GM08714 (cell line): Measurements from ENCODE around the gene LGALS14.
"Not testable (repeated sequence)": the region's sequence is repeated elsewhere in the genome, so short reads cannot be mapped to it uniquely, and the experiment has no call there.

ENCODE experiments used
- H3K4me3 ChIP-seq: fragments of 200-500 bp; sonication (Bioruptor generic); 2 replicates; pipeline ENCODE4 v1.5.1; 2014; ENCODE audit warnings: mild to moderate bottlenecking, low read length, inconsistent platforms
- ZNF274 ChIP-seq: IDR thresholded peaks from 2 replicates; pipeline ENCODE4 v1.6.1; 2012; ENCODE audit warnings: mild to moderate bottlenecking, low read depth, low read length

LGALS14 gene

DNA sequence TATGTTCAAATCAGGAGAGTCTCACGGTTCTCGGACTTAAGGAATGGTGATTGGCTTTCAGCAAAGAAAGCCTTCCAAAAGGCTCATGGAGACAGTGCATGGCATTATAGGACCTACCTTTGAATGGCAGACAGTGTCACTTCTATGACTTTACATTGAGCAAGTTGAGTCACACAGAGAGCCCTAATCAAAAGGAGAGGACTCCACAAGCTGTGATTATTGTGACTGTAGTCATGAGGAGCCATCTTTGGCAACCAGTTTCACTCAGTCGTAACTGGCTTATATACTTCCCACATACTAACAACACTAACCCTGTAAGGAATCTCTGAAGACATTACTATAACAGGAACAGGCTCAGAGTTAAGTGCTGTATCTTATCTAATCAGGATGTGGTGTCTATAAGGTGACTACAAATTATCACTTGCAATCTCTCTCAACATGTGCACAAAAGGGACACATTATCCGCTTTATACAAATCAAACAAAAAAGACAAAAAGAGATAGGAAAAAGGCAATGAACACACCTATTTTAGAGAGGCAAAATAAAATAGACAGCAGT is 6.1 kb downstream of the LGALS14 start:
- no peak for TF ChIP-seq ZNF274
- H3K4me3 ChIP-seq, result no peak overlapping the region

DNA sequence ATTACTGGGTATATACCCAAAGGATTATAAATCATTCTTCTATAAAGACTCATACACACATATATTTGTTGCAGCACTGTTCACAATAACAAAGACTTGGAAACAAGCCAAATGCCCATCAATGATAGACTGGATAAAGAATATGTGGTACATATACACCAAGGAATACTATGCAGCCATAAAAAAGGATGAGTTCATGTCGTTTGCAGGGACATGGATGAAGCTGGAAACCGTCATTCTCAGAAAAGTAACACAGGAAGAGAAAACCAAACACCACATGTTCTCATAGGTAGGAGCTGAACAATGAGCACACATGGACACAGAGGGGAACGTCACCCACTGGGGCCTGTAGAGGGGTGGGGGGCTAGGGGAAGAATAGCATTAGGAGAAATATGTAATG is 15.9 kb downstream of the LGALS14 start:
- H3K4me3 ChIP-seq, result not testable (repeated sequence)

DNA sequence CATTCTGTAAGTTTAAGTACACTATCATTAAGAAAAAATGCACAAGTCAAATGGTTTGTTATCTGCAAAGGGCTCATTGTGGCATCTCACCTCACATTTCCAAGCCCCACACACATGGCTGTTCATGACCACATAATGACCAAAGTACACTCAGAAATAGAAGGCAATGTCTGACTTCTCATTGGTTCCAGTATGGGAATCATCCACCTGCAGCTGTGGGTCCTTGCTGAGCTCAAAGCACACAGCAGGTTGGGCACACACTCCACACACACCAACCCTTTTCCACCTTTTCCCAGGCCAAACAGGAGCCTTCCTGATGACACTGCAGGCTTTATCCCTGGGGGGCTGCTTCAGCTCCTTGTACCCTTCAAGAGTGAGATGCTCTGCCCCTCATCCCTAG is 21.7 kb downstream of the LGALS14 start:
- no peak overlapping the region for H3K4me3 ChIP-seq
- no peak for TF ChIP-seq ZNF274

GRCh38 chr19:39727070-39727800 is 23.0 kb downstream of the LGALS14 start:
- H3K4me3 ChIP-seq, result no peak overlapping the region
- no peak for TF ChIP-seq ZNF274

DNA sequence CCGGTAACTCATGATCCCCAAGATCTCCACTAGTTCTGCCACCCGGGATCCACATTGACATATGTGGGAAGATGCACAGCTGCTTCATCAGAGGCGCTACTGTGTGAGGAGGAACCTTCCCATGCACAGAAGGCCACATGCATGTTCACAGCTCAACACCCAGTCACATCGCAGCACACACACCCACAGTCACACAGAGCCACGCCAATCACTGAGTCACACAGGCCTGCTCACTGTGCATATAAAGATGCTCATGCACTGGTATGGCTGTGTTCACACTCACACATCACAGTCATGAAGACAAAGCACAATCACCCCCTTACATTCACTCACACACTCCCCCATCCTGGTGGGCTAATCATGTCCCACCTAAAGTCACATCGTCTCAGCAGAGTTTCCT is 23.8 kb downstream of the LGALS14 start:
- no peak overlapping the region for H3K4me3 ChIP-seq
- TF ChIP-seq ZNF274, result no peak

- no peak overlapping the region for H3K4me3 ChIP-seq
- no peak for TF ChIP-seq ZNF274
These were observed 25.3 kb downstream of the LGALS14 start for GRCh38 chr19:39729594-39729993.

DNA sequence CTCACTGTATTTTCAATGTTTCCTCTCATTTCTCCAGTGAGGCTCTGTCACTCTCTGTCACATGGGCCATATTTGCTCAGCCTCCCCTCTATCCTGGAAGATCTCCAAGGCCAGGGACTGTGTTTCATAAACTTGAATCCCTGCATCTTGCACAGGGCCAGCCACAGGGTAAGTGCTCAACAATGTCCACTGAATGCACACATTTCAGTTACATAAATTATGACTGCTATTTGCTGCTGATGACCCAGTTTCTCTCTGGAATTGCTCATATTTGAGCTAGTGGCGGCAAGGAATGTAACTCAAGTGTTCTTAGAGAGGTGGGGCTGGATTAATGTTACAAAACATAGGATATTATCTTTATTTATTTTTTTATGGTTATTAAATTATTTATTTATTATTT is 27.4 kb downstream of the LGALS14 start:
- H3K4me3 ChIP-seq, result no peak overlapping the region
- no peak for TF ChIP-seq ZNF274

DNA sequence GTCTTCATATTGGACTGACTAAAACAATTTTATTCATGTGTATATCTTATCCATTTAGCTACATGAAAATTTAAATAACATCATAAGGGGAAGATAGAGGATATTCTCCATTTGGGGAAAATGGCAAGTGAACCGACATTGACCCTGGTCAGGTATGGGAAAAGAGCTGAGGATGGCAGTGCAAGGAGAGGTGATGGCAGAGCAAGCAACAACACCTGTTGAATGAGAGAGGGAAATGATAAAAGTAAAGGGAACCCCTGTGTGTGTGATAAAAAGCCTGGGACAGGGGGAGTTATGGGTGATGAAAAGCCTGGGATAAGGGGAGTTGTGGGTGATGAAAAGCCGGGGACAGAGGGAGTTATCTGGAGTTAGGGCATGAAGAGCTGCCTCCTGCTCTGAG is 29.6 kb downstream of the LGALS14 start:
- H3K4me3 ChIP-seq, result no peak overlapping the region
- no peak for TF ChIP-seq ZNF274

- no peak for TF ChIP-seq ZNF274
- H3K4me3 ChIP-seq, result no peak overlapping the region
These were observed 31.4 kb downstream of the LGALS14 start for GRCh38 chr19:39735688-39736087.

DNA sequence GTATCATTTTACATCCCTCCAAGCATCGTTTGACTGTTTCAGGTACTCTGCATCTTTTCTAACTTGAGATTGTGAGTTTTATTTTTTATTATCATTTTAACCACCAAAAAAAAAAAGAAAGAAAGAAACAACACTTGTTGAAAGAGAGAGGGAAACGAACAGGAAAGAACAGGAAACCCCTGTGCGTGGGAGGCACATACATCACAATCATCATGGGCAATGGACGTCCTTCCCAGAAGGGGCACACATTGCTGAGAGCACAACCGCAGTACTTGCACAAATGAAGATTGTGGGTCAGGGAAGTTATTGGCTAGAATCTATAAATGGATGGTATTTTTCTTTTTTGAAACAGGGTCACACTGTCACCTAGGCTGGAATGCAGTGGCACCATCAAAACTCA is 31.8 kb downstream of the LGALS14 start:
- TF ChIP-seq ZNF274, result no peak
- H3K4me3 ChIP-seq, result no peak overlapping the region

DNA sequence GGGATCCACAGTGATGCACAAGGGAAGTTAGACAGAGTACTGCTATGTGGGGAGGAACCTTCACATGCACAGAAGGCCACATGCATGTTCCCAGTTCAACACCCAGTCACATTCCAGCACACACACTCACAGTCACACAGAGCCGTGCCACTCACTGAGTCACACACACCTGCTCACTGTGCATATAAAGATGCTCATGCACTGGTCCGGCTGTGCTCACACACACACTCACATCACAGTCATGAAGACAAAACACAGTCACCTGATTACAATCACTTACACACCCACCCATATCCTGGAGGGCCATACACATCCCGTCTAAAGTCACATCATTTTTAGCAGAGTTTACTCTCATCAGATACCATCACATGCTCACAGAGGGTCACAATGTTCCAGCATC is 33.1 kb downstream of the LGALS14 start:
- TF ChIP-seq ZNF274, result no peak
- no peak overlapping the region for H3K4me3 ChIP-seq

DNA sequence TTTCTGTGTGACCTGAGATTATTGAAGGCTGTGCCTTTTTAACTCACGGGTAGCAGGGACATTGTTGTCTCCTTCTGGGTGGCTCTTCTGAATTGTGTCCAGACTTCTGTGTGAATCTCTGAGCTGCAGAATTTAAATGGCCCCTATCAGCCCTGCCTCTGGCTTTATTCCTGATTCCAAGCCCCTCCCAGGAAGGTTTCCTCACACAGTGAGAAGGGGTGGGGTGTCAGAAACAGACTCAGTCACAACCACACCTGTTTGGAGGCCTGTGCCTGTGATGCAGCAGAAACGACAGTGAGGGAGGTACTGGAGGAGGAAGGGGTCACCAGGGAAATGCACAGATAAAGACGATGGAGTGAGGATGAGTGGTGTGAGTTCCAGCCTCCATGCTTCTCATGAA is 33.6 kb downstream of the LGALS14 start, which contains the start of gene CLC:
Gene CLC (minus strand): TSS at position 139 of the 400 bp plus-strand sequence. CDS start 77 bp downstream, at position 62.
- no peak for TF ChIP-seq ZNF274
- H3K4me3 ChIP-seq, result no peak within 1 kb of the TSS

DNA sequence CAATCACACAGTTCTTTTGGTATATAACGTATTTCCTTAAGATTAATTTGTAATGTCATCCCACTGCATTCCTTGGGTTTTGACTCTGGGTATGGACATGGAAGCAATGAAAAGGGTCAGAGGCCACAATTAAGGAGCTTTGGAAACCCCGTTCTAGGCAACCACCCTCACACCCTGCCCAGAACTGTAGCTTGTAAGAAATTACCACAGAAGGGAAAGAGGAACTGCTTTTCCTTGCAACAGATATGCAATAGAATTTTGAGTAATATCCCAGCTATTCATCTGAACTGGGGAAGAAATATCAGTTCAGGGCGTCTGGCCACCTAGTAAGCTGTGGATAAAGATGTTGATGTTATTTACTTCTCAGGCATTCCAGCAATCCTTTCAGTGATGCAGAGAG is 34.5 kb downstream of the LGALS14 start:
- no peak for TF ChIP-seq ZNF274
- H3K4me3 ChIP-seq, result no peak overlapping the region

DNA sequence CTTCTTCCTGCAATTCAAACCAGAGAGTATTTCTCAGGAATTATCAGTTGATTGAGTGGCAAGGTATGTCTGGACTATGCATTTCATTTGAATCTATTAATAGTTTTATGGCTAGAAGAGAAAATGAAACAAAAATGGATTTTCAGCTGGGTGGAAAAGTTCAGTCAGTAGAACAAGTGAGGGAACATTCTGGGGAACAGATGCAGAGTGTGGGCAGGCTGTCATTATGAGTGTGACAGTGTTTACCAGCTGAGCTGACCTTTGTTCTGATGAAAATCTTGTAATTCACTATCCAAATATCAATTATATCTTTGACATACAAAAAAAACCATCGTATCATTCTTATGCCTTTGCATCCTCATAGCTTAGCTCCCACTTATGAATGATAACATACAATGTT is 36.1 kb downstream of the LGALS14 start:
- H3K4me3 ChIP-seq, result no peak overlapping the region
- no peak for TF ChIP-seq ZNF274

DNA sequence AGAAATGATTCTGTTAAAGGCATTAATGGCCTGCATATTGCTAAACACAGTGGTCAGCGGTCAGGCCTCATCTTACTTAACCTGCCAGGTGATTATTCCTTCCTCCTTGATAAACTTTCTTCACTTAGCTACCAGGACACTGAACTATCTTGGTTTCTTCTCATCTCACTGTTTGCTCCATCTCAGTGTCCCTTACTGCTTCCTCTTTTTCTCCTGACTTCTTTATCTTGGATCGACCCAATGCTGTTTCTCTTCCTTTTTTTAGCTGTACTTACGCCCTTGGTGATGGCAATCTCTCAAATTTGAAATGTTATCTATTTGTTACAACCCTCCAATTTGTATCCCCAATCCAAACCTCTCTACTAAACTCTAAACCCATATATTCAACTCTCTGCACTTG is 41.4 kb downstream of the LGALS14 start:
- H3K4me3 ChIP-seq, result no peak overlapping the region
- TF ChIP-seq ZNF274, result no peak

DNA sequence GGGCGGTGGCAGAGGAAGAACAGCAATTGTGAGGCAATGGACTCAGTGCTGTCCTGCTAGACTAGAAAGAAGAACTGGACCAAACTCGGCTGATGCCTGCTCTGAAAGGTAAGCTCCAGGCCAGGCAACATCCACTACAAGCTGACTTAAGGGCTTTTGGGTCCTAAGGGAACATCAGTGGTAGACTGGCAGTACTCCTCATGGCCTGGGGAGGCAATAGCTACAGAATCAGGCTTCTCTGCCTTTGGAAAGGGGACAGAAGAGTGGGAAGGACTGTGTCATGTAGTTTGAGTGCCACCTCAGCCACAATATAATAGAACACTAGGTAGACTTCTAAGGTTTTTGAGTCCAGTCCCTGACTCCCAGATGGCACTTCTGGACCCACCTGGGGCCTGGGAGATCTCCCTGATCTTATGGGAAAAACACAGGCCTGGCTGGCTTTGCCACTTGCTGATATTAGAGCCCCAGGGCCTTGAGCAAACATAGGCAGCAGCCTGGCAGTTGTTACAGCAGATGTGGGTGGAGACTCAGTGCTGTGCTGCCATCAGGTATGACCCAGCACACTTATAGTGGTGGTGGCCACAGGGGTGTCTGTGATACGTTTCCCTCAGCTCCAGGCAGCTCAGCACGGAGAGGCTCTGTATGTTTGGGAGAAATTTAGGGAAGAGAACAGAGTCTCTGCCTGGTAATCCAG is 42.7 kb downstream of the LGALS14 start:
- no peak overlapping the region for H3K4me3 ChIP-seq
- TF ChIP-seq ZNF274, result no peak
